ENCODE results near the gene COL18A1. TPM values are rescaled to one million over a fixed set of nuclear protein-coding genes. Genes with fewer than 3 reads are reported as not detected.

Gene COL18A1
- total and polyA plus RNA-seq, 9 of the 15 experiments (the other 6 are each of a cell fraction or from before 2014, with no cell fraction given) = 0.14 to 16.4 (median 2.0) TPM

- H3K9ac ChIP-seq (ENCODE audit: insufficient read depth in 1 of 2, low read depth in 2 of 2, low read length in 2 of 2) = no peak overlapping the region
- intact Hi-C loops (cut with micrococcal nuclease) = no loop called here
- peaks cover 77 to 86% of the 10 kb centered on the region in 2 experiments for H3K27me3 ChIP-seq (ENCODE audit: control insufficient read depth in 2 of 2, insufficient read depth in 2 of 2, low read length in 2 of 2)
- in situ Hi-C loops (cut with MboI) = no loop called here
- ChIA-PET POLR2A (interaction anchor here (0.9 to 1.0 kb wide), 2 partner anchors 15 to 17 kb away, joined by 3 to 5 read pairs; no protein-coding TSS in a partner anchor), CTCF (ENCODE audit: low intra/inter-chr PET ratio) (no interaction called here)
- no peak overlapping the region for H2AFZ ChIP-seq (ENCODE audit: low read depth, low read length)
- H3K4me1 ChIP-seq (replicated peaks in 1 of 2; ENCODE audit: control insufficient read depth in 2 of 2, insufficient read depth in 2 of 2, low read length in 2 of 2) = peaks cover 2 to 28% of the 10 kb centered on the region in 2 experiments; a peak in 2 of 5 replicates
- no peak overlapping the region for H3K4me3 ChIP-seq
- no peaks in the 10 kb centered on the region for H3K79me2 ChIP-seq (ENCODE audit: control insufficient read depth, insufficient read depth, low read length)
- no peak for ATAC-seq
- no peaks in the 10 kb centered on the region for H3K9me1 ChIP-seq (ENCODE audit: control insufficient read depth, insufficient read depth, low read length)
- no peak for DNase-seq (ENCODE audit: extremely low read depth in 1 of 4, low spot score in 3 of 4)
- H3K4me2 ChIP-seq (ENCODE audit: insufficient read depth, low read length) = no peak overlapping the region
- no peak for TF ChIP-seq ZBTB5 (IDR thresholded peaks at IDR 0.05)
- no peak for TF ChIP-seq CCAR2 (IDR thresholded peaks at IDR 0.05; ENCODE audit: low read depth, low read length)
- TF ChIP-seq DEAF1 (CRISPR knock-in tag; IDR thresholded peaks at IDR 0.05) = no peak
- WGBS (ENCODE audit: insufficient coverage, low coverage, missing lambda C conversion rate) = 14% methylated on average over 25 of the region's 32 CpGs
- H3K27ac ChIP-seq (ENCODE audit: extremely low read depth, low read depth, low read length) = no peak overlapping the region
- no peaks in the 10 kb centered on the region for H3K36me3 ChIP-seq (ENCODE audit: control insufficient read depth, insufficient read depth, low read length)
- BruUV-seq (replicated peaks) = no TSS peak
- peaks cover 20% of the 10 kb centered on the region for H4K20me1 ChIP-seq (replicated peaks; ENCODE audit: control insufficient read depth, insufficient read depth, low read length)
- no peak for FAIRE-seq
- H3K9me3 ChIP-seq (replicated peaks; ENCODE audit: control insufficient read depth, insufficient read depth, low read depth, low read length) = no peaks in the 10 kb centered on the region
These were observed 13.9 kb upstream of the COL18A1 start for GRCh38 chr21:45390831-45391742.
